CD14-positive monocyte (primary cell): Measurements from ENCODE around the gene PTPRN2. TPM values are rescaled to one million over a fixed set of nuclear protein-coding genes. Genes with fewer than 3 reads are reported as not detected.

Experiments used
- DNase-seq, 3 donors: peaks; one replicate each; pipeline ENCODE4 v3.0.0-alpha.2; 2011 to 2022
- H2AFZ ChIP-seq: 2 replicates; pipeline ENCODE4 v1.6.0; 2012; ENCODE audit warnings: mild to moderate bottlenecking, low read depth, low read length, inconsistent platforms; ENCODE audit not compliant: insufficient read depth, poor library complexity, severe bottlenecking
- H3K27ac ChIP-seq, 2 donors: 1 replicate in 1 of 2; 2 replicates in 1 of 2; pipeline ENCODE4 v1.5.1; 2012 to 2013; ENCODE audit warnings: low read length in 2 of 2, control low read depth in 1 of 2, inconsistent platforms in 1 of 2, low read depth in 1 of 2, mild to moderate bottlenecking in 1 of 2
- H3K27me3 ChIP-seq, 2 donors: one replicate each; pipeline versions ENCODE4 v1.6.0 to v1.6.1; 2011 to 2013; ENCODE audit warnings: low read length in 2 of 2; ENCODE audit not compliant: control insufficient read depth in 2 of 2, insufficient read depth in 2 of 2
- H3K36me3 ChIP-seq, 2 donors: replicated peaks in 1 of 2; 1 replicate in 1 of 2; 2 replicates in 1 of 2; pipeline versions ENCODE4 v1.5.1 to v1.6.1; 2012 to 2013; ENCODE audit warnings: low read length in 2 of 2, control low read depth in 1 of 2, inconsistent platforms in 1 of 2, mild to moderate bottlenecking in 1 of 2; ENCODE audit not compliant: insufficient read depth in 2 of 2, control insufficient read depth in 1 of 2
- H3K4me1 ChIP-seq, 2 donors: 1 replicate in 1 of 2; 2 replicates in 1 of 2; pipeline versions ENCODE4 v1.5.1 to v1.6.1; 2012 to 2013; ENCODE audit warnings: low read length in 2 of 2, control low read depth in 1 of 2, inconsistent platforms in 1 of 2, mild to moderate bottlenecking in 1 of 2, moderate library complexity in 1 of 2; ENCODE audit not compliant: insufficient read depth in 2 of 2, control insufficient read depth in 1 of 2
- H3K4me2 ChIP-seq: replicated peaks from 2 replicates; pipeline ENCODE3; 2012; ENCODE audit warnings: low read length, moderate library complexity, mild to moderate bottlenecking; ENCODE audit not compliant: poor library complexity, severe bottlenecking; ENCODE audit errors: extremely low read depth
- H3K4me3 ChIP-seq, 3 experiments: fragments of 200-600 bp in 1 of 3; sonication (generic) in 1 of 3; replicated peaks in 1 of 3; 1 replicate in 2 of 3; 2 replicates in 1 of 3; pipeline ENCODE4 v1.5.1; 2011 to 2013; ENCODE audit warnings: low read length in 3 of 3, mild to moderate bottlenecking in 3 of 3, control low read depth in 2 of 3, low read depth in 2 of 3, inconsistent platforms in 1 of 3, moderate library complexity in 1 of 3
- H3K79me2 ChIP-seq: 2 replicates; pipeline ENCODE4 v1.6.0; 2012; ENCODE audit warnings: mild to moderate bottlenecking, control low read depth, inconsistent platforms, low read length, moderate library complexity; ENCODE audit not compliant: insufficient read depth
- H3K9ac ChIP-seq: 2 replicates; pipeline ENCODE4 v1.6.0; 2017; ENCODE audit warnings: low read length, mild to moderate bottlenecking; ENCODE audit not compliant: insufficient read depth, poor library complexity, severe bottlenecking
- H3K9me3 ChIP-seq, 2 donors: replicated peaks in 1 of 2; 1 replicate in 1 of 2; 2 replicates in 1 of 2; pipeline versions ENCODE4 v1.5.1 to v1.6.1; 2012 to 2013; ENCODE audit warnings: low read length in 2 of 2, control low read depth in 1 of 2; ENCODE audit not compliant: control insufficient read depth in 1 of 2, insufficient read depth in 1 of 2
- H4K20me1 ChIP-seq: 2 replicates; pipeline ENCODE4 v1.6.0; 2012; ENCODE audit warnings: mild to moderate bottlenecking, low read length, control low read depth, moderate library complexity; ENCODE audit not compliant: insufficient read depth
- H3K27ac Mint-ChIP-seq, 7 donors: one replicate each; pipeline ENCODE4 v1.8.0; 2020; ENCODE audit warnings: mild to moderate bottlenecking in 7 of 7, mixed read lengths in 7 of 7, moderate library complexity in 6 of 7, inconsistent platforms in 2 of 7
- H3K27me3 Mint-ChIP-seq, 3 donors: one replicate each; pipeline ENCODE4 v1.8.0; 2021 to 2022; ENCODE audit warnings: low read depth in 3 of 3, mild to moderate bottlenecking in 3 of 3, mixed read lengths in 3 of 3, moderate library complexity in 3 of 3, inconsistent platforms in 1 of 3
- H3K36me3 Mint-ChIP-seq, 2 donors: one replicate each; pipeline ENCODE4 v1.8.0; 2020; ENCODE audit warnings: mixed read lengths in 2 of 2, inconsistent platforms in 1 of 2, mild to moderate bottlenecking in 1 of 2
- H3K4me1 Mint-ChIP-seq: one replicate; pipeline ENCODE4 v1.8.0; 2020; ENCODE audit warnings: mild to moderate bottlenecking, mixed read lengths
- H3K4me3 Mint-ChIP-seq, 2 donors: one replicate each; pipeline ENCODE4 v1.8.0; 2020; ENCODE audit warnings: mild to moderate bottlenecking in 2 of 2, mixed read lengths in 2 of 2, moderate library complexity in 1 of 2
- H3K9me3 Mint-ChIP-seq, 7 donors: one replicate each; pipeline ENCODE4 v1.8.0; 2020 to 2022; ENCODE audit warnings: mixed read lengths in 7 of 7, mild to moderate bottlenecking in 6 of 7, moderate library complexity in 6 of 7, inconsistent platforms in 2 of 7
- WGBS: methylation state at CpG from one replicate; pipeline ENCODE4 v1.1.5; 2013; ENCODE audit warnings: missing lambda C conversion rate; ENCODE audit not compliant: insufficient coverage; 5-methylcytosine and 5-hydroxymethylcytosine counted together
- intact Hi-C, 2 donors: fragments of 100-400 bp; cut with micrococcal nuclease; formaldehyde crosslinking; loops; one replicate each; pipeline versions ENCODE4 v1.15.0 to v1.15.1; 2023
- polyA plus RNA-seq, 3 donors: library from polyadenylated mRNA; depleted of rRNA in 1 of 3; unstranded in 2 of 3; stranded (reverse) in 1 of 3; fragments of 300-500 nt in 2 of 3; fragments of >200 nt in 1 of 3; fragmentation: Illumina TruSeq in 2 of 3; gene quantifications; 1 replicate in 2 of 3; 2 replicates in 1 of 3; pipeline ENCODE4 v1.2.3, GENCODE V29; 2012 to 2021
- TF ChIP-seq, protein P1 (sequence below): fragments of 200-600 bp; IDR thresholded peaks from one replicate; pipeline ENCODE4 v1.8.0; 2022; ENCODE audit warnings: antibody characterized with exemption, mild to moderate bottlenecking

Gene PTPRN2
- polyA plus RNA-seq, 3 donors: 0.25 to 1.4 (median 0.97) TPM

- Histone ChIP-seq H3K4me2 (no peak overlapping the region), H3K9ac (no peak overlapping the region), H2AFZ (no peak overlapping the region), H3K27ac (no peak overlapping the region), H3K79me2 (no peaks in the 10 kb centered on the region), H3K4me3 (no peak overlapping the region), H4K20me1 (no peaks in the 10 kb centered on the region), H3K36me3 (no peaks in the 10 kb centered on the region), H3K9me3 (peaks cover 0 to 3% of the 10 kb centered on the region in 2 donors), H3K4me1 (no peaks in the 10 kb centered on the region), H3K27me3 (no peaks in the 10 kb centered on the region)
- Mint-ChIP-seq H3K27me3 (peaks cover 6 to 11% (median 8%) of the 10 kb centered on the region in 3 donors), H3K4me1 (no peaks in the 10 kb centered on the region), H3K36me3 (no peaks in the 10 kb centered on the region), H3K9me3 (peaks cover 0 to 14% (median 7%) of the 10 kb centered on the region in 7 donors), H3K27ac (no peak overlapping the region), H3K4me3 (no peak overlapping the region)
- 83% methylated on average over 10 of the region's 11 CpGs for WGBS
- DNase-seq: no peak
- TF ChIP-seq, protein P1, sequence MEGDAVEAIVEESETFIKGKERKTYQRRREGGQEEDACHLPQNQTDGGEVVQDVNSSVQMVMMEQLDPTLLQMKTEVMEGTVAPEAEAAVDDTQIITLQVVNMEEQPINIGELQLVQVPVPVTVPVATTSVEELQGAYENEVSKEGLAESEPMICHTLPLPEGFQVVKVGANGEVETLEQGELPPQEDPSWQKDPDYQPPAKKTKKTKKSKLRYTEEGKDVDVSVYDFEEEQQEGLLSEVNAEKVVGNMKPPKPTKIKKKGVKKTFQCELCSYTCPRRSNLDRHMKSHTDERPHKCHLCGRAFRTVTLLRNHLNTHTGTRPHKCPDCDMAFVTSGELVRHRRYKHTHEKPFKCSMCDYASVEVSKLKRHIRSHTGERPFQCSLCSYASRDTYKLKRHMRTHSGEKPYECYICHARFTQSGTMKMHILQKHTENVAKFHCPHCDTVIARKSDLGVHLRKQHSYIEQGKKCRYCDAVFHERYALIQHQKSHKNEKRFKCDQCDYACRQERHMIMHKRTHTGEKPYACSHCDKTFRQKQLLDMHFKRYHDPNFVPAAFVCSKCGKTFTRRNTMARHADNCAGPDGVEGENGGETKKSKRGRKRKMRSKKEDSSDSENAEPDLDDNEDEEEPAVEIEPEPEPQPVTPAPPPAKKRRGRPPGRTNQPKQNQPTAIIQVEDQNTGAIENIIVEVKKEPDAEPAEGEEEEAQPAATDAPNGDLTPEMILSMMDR: no peak
- intact Hi-C loops: no loop called here
Observed at GRCh38 chr7:158461824-158462223, 125.8 kb downstream of the PTPRN2 start.

GRCh38 chr7:158460665-158461064 is 127.0 kb downstream of the PTPRN2 start:
- Mint-ChIP-seq H3K4me1 (no peaks in the 10 kb centered on the region), H3K27me3 (peaks cover 3 to 5% (median 3%) of the 10 kb centered on the region in 3 donors), H3K9me3 (peaks cover 2 to 23% (median 13%) of the 10 kb centered on the region in 7 donors), H3K27ac (no peak overlapping the region), H3K4me3 (no peak overlapping the region), H3K36me3 (no peaks in the 10 kb centered on the region)
- H3K4me1 ChIP-seq: no peaks in the 10 kb centered on the region
- H4K20me1 ChIP-seq: no peaks in the 10 kb centered on the region
- no peaks in the 10 kb centered on the region for H3K79me2 ChIP-seq
- intact Hi-C loops: no loop called here
- H3K36me3 ChIP-seq: no peaks in the 10 kb centered on the region
- H3K9me3 ChIP-seq: peaks cover 5 to 14% of the 10 kb centered on the region in 2 donors
- H2AFZ ChIP-seq: no peak overlapping the region
- TF ChIP-seq, protein P1: no peak
- H3K27me3 ChIP-seq: no peaks in the 10 kb centered on the region
- H3K4me2 ChIP-seq: no peak overlapping the region
- WGBS: 100% methylated on average over 2 of the region's 6 CpGs
- no peak overlapping the region for H3K27ac ChIP-seq
- no peak overlapping the region for H3K9ac ChIP-seq
- H3K4me3 ChIP-seq: no peak overlapping the region
- no peak for DNase-seq
